Endodermal cell (in vitro differentiated cells): Measurements from ENCODE around the gene SVIL. TPM values are rescaled to one million over a fixed set of nuclear protein-coding genes. Genes with fewer than 3 reads are reported as not detected.
"Not testable (repeated sequence)": the region's sequence is repeated elsewhere in the genome, so short reads cannot be mapped to it uniquely, and the experiment has no call there.

Experiments
- DNase-seq: peaks from one replicate; pipeline ENCODE4 v3.0.0-alpha.2; 2017
- H3K27ac ChIP-seq: 2 replicates; pipeline ENCODE4 v1.5.1; 2013; ENCODE audit warnings: mild to moderate bottlenecking, low read depth, low read length, moderate library complexity
- H3K27me3 ChIP-seq: 2 replicates; pipeline ENCODE4 v1.6.1; 2013; ENCODE audit warnings: mild to moderate bottlenecking, low read length, moderate library complexity; ENCODE audit not compliant: insufficient read depth, control insufficient read depth, poor library complexity, severe bottlenecking
- H3K36me3 ChIP-seq: 2 replicates; pipeline ENCODE4 v1.7.0; 2013; ENCODE audit warnings: mild to moderate bottlenecking, low read length, moderate library complexity; ENCODE audit not compliant: control insufficient read depth, insufficient read depth
- H3K4me1 ChIP-seq: one replicate; pipeline ENCODE4 v1.7.0; 2013; ENCODE audit warnings: low read length; ENCODE audit not compliant: control insufficient read depth, insufficient read depth
- H3K4me3 ChIP-seq: 2 replicates; pipeline ENCODE4 v1.5.1; 2013; ENCODE audit warnings: mild to moderate bottlenecking, low read length, moderate library complexity
- H3K9ac ChIP-seq: 2 replicates; pipeline ENCODE4 v1.6.1; 2013; ENCODE audit warnings: mild to moderate bottlenecking, low read length, moderate library complexity; ENCODE audit not compliant: poor library complexity, severe bottlenecking; ENCODE audit errors: extremely low read depth
- H3K9me3 ChIP-seq: 2 replicates; pipeline ENCODE4 v1.6.1; 2013; ENCODE audit warnings: mild to moderate bottlenecking, low read length, moderate library complexity; ENCODE audit not compliant: control insufficient read depth
- H3K27ac Mint-ChIP-seq: 2 replicates; pipeline ENCODE4 v1.8.0; 2020; ENCODE audit warnings: mixed read lengths
- H3K27me3 Mint-ChIP-seq: 2 replicates; pipeline ENCODE4 v1.8.0; 2021; ENCODE audit warnings: mild to moderate bottlenecking, mixed read lengths; ENCODE audit not compliant: insufficient read depth
- H3K36me3 Mint-ChIP-seq: 2 replicates; pipeline ENCODE4 v1.8.0; 2020; ENCODE audit warnings: low read depth, mixed read lengths
- H3K4me1 Mint-ChIP-seq: 2 replicates; pipeline ENCODE4 v1.8.0; 2020; ENCODE audit warnings: mixed read lengths
- H3K4me3 Mint-ChIP-seq: 2 replicates; pipeline ENCODE4 v1.8.0; 2020; ENCODE audit warnings: mild to moderate bottlenecking, moderate library complexity, mixed read lengths
- H3K9me3 Mint-ChIP-seq: 2 replicates; pipeline ENCODE4 v1.8.0; 2020; ENCODE audit warnings: mild to moderate bottlenecking, mixed read lengths
- WGBS, 2 experiments: methylation state at CpG; one replicate each; pipeline versions ENCODE4 v1.1.5 to v1.1.7; 2013; ENCODE audit warnings: missing lambda C conversion rate in 2 of 2, mixed read lengths in 1 of 2; ENCODE audit not compliant: insufficient coverage in 1 of 2, insufficient read length in 1 of 2; 5-methylcytosine and 5-hydroxymethylcytosine counted together
- total RNA-seq, 2 donors: library from RNA; stranded (reverse); fragmentation: NEBNext Ultra II Directional in 1 of 2; extraction: Animal tissue kit (Norgen Biotek cat#: 25700) in 1 of 2; gene quantifications; 2 replicates in 1 of 2; 3 replicates in 1 of 2; pipeline ENCODE4 v1.2.1, GENCODE V29; 2021
- TF ChIP-seq, protein P1 (sequence below): fragments of 200-600 bp; sonication (generic); conservative IDR thresholded peaks from 2 replicates; pipeline ENCODE4 v1.5.0; 2021; ENCODE audit warnings: antibody characterized with exemption, mild to moderate bottlenecking

SVIL gene
- total RNA-seq, 2 donors from 2014 or later = 25.2 to 32.9 TPM

GRCh38 chr10:29443745-29444523 lies 190.8 kb downstream of the SVIL start:
- Histone ChIP-seq H3K9ac (no peak overlapping the region), H3K4me1 (no peaks in the 10 kb centered on the region), H3K9me3 (peaks cover 41% of the 10 kb centered on the region), H3K27ac (no peak overlapping the region), H3K27me3 (no peaks in the 10 kb centered on the region), H3K4me3 (peak overlapping the region; percentile 4), H3K36me3 (no peaks in the 10 kb centered on the region)
- DNase-seq = no peak
- no peak overlapping the region for H3K4me3 Mint-ChIP-seq
- WGBS, 2 experiments = 95 to 100% methylated on average over 4 to 5 of the region's 5 CpGs
- H3K4me1 Mint-ChIP-seq = peaks cover 5% of the 10 kb centered on the region
- no peaks in the 10 kb centered on the region for H3K27me3 Mint-ChIP-seq
- peaks cover 3% of the 10 kb centered on the region for H3K36me3 Mint-ChIP-seq
- peaks cover 12% of the 10 kb centered on the region for H3K9me3 Mint-ChIP-seq
- TF ChIP-seq, protein P1, sequence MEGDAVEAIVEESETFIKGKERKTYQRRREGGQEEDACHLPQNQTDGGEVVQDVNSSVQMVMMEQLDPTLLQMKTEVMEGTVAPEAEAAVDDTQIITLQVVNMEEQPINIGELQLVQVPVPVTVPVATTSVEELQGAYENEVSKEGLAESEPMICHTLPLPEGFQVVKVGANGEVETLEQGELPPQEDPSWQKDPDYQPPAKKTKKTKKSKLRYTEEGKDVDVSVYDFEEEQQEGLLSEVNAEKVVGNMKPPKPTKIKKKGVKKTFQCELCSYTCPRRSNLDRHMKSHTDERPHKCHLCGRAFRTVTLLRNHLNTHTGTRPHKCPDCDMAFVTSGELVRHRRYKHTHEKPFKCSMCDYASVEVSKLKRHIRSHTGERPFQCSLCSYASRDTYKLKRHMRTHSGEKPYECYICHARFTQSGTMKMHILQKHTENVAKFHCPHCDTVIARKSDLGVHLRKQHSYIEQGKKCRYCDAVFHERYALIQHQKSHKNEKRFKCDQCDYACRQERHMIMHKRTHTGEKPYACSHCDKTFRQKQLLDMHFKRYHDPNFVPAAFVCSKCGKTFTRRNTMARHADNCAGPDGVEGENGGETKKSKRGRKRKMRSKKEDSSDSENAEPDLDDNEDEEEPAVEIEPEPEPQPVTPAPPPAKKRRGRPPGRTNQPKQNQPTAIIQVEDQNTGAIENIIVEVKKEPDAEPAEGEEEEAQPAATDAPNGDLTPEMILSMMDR = no peak
- H3K27ac Mint-ChIP-seq = no peak overlapping the region

DNA sequence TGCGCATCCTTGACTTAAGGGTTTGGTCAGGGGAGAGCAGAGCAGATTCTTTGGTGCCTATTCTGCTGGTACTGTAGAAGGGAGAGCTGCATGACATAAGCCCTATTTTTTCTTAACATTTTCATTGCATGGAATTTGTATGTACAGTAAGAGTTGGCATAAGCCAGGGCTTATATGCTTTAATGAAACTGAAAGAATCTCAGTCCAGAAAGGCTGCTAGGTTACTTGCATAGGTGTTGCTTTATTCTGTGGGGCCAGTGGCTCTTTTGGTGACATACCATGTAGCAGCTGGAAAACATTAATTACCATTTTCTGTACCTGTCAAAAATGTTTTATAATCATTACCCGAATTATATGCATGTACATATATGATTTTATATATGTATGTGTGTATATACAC lies 193.8 kb downstream of the SVIL start:
- Histone ChIP-seq H3K27ac (no peak overlapping the region), H3K9ac (no peak overlapping the region), H3K9me3 (peaks cover 63% of the 10 kb centered on the region), H3K4me3 (no peak overlapping the region), H3K27me3 (no peaks in the 10 kb centered on the region), H3K36me3 (no peaks in the 10 kb centered on the region), H3K4me1 (no peaks in the 10 kb centered on the region)
- no peak overlapping the region for H3K4me3 Mint-ChIP-seq
- H3K36me3 Mint-ChIP-seq = peaks cover 8% of the 10 kb centered on the region
- H3K27ac Mint-ChIP-seq = no peak overlapping the region
- TF ChIP-seq, protein P1 = no peak
- no peak for DNase-seq
- 92% methylated on average over 1 of the region's 2 CpGs; no CpG with 5 or more reads in 1 of the 2 experiments for WGBS, 2 experiments
- H3K4me1 Mint-ChIP-seq = peaks cover 5% of the 10 kb centered on the region
- no peaks in the 10 kb centered on the region for H3K27me3 Mint-ChIP-seq
- H3K9me3 Mint-ChIP-seq = peaks cover 39% of the 10 kb centered on the region

DNA sequence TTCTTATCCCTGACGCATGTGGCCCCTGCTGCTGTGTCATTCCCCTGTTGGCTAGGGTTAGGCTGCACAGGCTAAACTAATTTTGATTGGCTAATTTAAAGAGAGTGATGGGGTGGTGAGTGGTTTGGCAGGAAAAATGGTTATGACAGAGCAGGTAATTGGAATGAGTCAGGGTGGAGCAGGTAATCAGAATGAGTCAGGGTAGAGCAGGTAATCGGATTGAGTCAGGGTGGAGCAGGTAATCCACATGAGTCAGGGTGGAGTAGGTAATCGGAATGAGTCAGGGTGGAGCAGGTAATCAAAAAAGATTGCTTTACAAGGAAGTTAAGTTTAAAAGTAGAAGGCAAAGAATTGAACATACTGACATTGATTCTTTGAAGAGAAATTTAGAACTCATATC lies 195.8 kb downstream of the SVIL start:
- WGBS, 2 experiments = 86 to 93% methylated on average over 1 to 3 of the region's 3 CpGs
- not testable (repeated sequence) for H3K4me3 Mint-ChIP-seq, H3K27ac ChIP-seq, DNase-seq, H3K27me3 Mint-ChIP-seq, H3K27me3 ChIP-seq, H3K36me3 ChIP-seq, H3K27ac Mint-ChIP-seq, H3K36me3 Mint-ChIP-seq, H3K4me1 ChIP-seq, H3K4me1 Mint-ChIP-seq, H3K9ac ChIP-seq
- Histone ChIP-seq H3K4me3 (peak overlapping the region; percentile 61), H3K9me3 (peaks cover 75% of the 10 kb centered on the region)
- peaks cover 46% of the 10 kb centered on the region for H3K9me3 Mint-ChIP-seq
